Measurements from ENCODE around the gene U2SURP. TPM values are rescaled to one million over a fixed set of nuclear protein-coding genes. Genes with fewer than 3 reads are reported as not detected.

The U2SURP gene
- total RNA-seq, 2 donors from 2014 or later: 53.1 to 91.5 TPM

DNA sequence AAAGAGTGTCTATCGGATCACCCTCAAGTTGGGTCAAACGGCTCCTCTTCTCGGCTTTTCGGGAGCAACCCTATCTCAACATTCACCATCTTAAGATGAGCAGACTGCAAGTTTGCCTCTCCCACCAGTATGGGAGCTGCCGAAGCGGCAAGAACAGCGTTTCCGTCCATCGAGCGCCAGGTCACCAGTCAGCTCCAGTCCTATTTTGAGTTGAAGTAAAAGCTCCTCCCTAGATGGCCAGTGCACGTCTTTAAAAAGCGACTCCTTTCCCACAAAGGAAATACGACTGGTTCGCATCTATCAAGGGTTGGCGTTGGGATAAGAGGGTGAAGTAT, 369 bp upstream of the U2SURP start:
- Histone ChIP-seq H3K27ac (peak overlapping the region; percentile 89 to 93), H3K36me3 (no peaks in the 10 kb centered on the region), H3K4me3 (peak overlapping the region; percentile 99), H3K4me1 (ENCODE audit: control insufficient read depth in 1 of 2, low read depth in 2 of 2) (peaks cover 19 to 35% of the 10 kb centered on the region in 2 donors), H3K9me3 (no peaks in the 10 kb centered on the region), H3K27me3 (replicated peaks; ENCODE audit: insufficient read depth) (no peaks in the 10 kb centered on the region)
- DNase-seq (ENCODE audit: low spot score) (no peak), ATAC-seq (ENCODE audit: insufficient number of reproducible peaks, low FRiP score, low read depth) (peak; percentile 80)
- TF ChIP-seq, protein P1, sequence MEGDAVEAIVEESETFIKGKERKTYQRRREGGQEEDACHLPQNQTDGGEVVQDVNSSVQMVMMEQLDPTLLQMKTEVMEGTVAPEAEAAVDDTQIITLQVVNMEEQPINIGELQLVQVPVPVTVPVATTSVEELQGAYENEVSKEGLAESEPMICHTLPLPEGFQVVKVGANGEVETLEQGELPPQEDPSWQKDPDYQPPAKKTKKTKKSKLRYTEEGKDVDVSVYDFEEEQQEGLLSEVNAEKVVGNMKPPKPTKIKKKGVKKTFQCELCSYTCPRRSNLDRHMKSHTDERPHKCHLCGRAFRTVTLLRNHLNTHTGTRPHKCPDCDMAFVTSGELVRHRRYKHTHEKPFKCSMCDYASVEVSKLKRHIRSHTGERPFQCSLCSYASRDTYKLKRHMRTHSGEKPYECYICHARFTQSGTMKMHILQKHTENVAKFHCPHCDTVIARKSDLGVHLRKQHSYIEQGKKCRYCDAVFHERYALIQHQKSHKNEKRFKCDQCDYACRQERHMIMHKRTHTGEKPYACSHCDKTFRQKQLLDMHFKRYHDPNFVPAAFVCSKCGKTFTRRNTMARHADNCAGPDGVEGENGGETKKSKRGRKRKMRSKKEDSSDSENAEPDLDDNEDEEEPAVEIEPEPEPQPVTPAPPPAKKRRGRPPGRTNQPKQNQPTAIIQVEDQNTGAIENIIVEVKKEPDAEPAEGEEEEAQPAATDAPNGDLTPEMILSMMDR (IDR thresholded peaks at IDR 0.05): no peak

DNA sequence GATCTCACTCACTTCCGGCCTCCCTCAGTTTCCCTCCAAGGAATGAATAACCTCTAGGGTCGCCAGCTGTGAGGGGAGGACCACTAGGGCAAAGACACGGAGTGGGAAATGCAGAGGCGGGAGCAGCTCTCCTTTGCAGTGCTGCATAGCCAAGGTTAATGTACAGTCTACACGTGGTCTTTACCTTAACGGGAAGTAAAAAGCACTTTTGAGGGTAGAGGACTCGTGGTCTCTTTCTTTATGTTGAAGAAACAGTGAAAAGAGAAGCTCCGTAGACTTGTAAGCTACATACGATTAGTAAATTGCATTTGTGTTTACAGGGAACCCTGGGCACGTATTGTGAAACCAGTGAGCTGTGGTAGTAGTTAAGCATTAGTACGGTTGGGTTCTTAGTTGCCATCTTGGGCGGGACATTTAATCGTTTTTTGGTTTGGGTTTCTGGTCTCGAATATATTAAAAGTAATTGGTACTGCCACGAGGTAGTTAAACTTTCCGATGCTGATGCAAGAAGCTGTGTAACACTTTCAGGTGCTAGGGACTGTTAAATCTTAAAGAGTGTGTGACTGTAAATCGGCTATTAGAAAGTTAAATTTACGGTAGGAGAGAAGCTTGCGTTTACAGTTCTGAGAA, 828 bp downstream of the U2SURP start:
- H3K27me3 ChIP-seq (replicated peaks; ENCODE audit: insufficient read depth): no peaks in the 10 kb centered on the region
- H3K36me3 ChIP-seq: no peaks in the 10 kb centered on the region
- ATAC-seq (ENCODE audit: insufficient number of reproducible peaks, low FRiP score, low read depth) (no peak), DNase-seq (ENCODE audit: low spot score) (no peak)
- H3K4me3 ChIP-seq: peak overlapping the region; percentile 99
- H3K4me1 ChIP-seq (ENCODE audit: control insufficient read depth in 1 of 2, low read depth in 2 of 2): peaks cover 23 to 35% of the 10 kb centered on the region in 2 donors
- peak overlapping the region; percentile 89 to 93 for H3K27ac ChIP-seq
- H3K9me3 ChIP-seq: no peaks in the 10 kb centered on the region
- TF ChIP-seq, protein P1 (IDR thresholded peaks at IDR 0.05): no peak

DNA sequence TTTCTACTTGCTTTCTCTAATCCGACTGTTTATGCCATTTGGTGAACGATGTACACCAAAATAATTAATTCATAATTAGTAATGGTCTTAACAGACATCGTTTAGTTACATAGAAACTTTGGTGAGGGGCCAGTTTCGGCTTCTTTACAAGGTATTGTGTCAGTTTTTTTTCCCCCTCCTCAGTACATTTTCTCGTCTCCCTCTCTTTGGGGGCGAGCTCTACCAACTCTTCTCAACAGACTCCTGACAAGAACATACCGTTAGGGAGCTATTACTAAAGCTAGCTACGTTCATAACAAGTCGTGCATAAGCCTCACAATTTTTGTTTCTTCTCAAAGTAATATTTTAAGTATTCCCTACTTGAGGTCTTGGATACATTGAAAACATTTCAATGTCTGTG, 1.4 kb downstream of the U2SURP start:
- Histone ChIP-seq H3K9me3 (no peaks in the 10 kb centered on the region), H3K36me3 (no peaks in the 10 kb centered on the region), H3K27me3 (replicated peaks; ENCODE audit: insufficient read depth) (no peaks in the 10 kb centered on the region), H3K27ac (no peak overlapping the region), H3K4me1 (ENCODE audit: control insufficient read depth in 1 of 2, low read depth in 2 of 2) (peaks cover 23 to 35% of the 10 kb centered on the region in 2 donors), H3K4me3 (peak overlapping the region; percentile 99)
- TF ChIP-seq, protein P1 (IDR thresholded peaks at IDR 0.05): no peak
- ATAC-seq (ENCODE audit: insufficient number of reproducible peaks, low FRiP score, low read depth) (no peak), DNase-seq (ENCODE audit: low spot score) (no peak)

DNA sequence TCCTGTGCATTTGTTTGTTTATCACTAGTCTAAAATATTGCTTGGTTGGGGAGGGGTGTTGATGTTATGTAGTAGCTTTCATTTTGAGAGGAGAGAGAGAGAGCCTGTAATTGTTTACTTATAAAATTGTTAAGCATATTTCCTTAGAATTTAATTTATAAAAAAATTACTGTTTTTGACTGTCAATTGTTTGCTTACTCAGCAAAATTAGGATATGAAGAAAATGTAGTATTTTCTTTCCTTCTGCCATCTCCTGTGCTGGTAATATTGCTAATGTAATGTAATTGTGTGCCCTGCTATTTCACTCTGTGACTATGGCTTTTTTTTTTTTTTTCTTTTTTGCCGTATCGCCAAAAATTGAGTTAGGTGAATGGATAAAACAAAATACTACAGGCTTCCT, 3.5 kb downstream of the U2SURP start:
- Histone ChIP-seq H3K9me3 (no peaks in the 10 kb centered on the region), H3K27me3 (replicated peaks; ENCODE audit: insufficient read depth) (no peaks in the 10 kb centered on the region), H3K4me1 (ENCODE audit: control insufficient read depth in 1 of 2, low read depth in 2 of 2) (peaks cover 27 to 38% of the 10 kb centered on the region in 2 donors), H3K4me3 (no peak overlapping the region), H3K36me3 (no peaks in the 10 kb centered on the region), H3K27ac (no peak overlapping the region)
- no peak for DNase-seq (ENCODE audit: low spot score)
- no peak for ATAC-seq (ENCODE audit: insufficient number of reproducible peaks, low FRiP score, low read depth)
- TF ChIP-seq, protein P1 (IDR thresholded peaks at IDR 0.05): no peak

DNA sequence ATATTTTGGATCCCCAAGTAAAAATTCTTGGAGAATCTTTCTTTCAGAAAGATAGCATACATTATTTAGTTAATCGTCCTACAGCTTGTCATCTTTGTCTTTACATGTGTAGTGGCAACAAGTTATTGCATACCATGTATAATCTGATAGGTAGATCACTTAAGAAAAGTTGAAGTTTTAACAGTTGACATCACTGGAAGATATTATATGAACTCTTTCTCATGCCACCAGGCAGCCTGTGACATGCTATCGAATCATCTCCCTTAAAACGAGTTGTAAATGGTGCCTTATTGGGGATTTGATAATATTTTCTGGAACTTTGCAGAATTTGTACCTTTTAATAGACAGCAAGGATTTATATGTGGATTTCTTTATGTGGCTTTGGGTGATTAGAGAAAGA, 8.7 kb downstream of the U2SURP start:
- Histone ChIP-seq H3K9me3 (no peaks in the 10 kb centered on the region), H3K27ac (no peak overlapping the region), H3K27me3 (replicated peaks; ENCODE audit: insufficient read depth) (no peaks in the 10 kb centered on the region), H3K4me1 (ENCODE audit: control insufficient read depth in 1 of 2, low read depth in 2 of 2) (peaks cover 7 to 17% of the 10 kb centered on the region in 2 donors), H3K4me3 (no peak overlapping the region), H3K36me3 (peaks cover 6% of the 10 kb centered on the region)
- DNase-seq (ENCODE audit: low spot score): no peak
- TF ChIP-seq, protein P1 (IDR thresholded peaks at IDR 0.05): no peak
- ATAC-seq (ENCODE audit: insufficient number of reproducible peaks, low FRiP score, low read depth): no peak
